C1 segment of cervical spinal cord (tissue), 14 donors: Measurements from ENCODE around the gene DAND5.

Experiments
- DNase-seq, 14 donors: peaks; one replicate each; lab custom pipeline; 2025; lab: John Stamatoyannopoulos, UW

The DAND5 gene

DNA sequence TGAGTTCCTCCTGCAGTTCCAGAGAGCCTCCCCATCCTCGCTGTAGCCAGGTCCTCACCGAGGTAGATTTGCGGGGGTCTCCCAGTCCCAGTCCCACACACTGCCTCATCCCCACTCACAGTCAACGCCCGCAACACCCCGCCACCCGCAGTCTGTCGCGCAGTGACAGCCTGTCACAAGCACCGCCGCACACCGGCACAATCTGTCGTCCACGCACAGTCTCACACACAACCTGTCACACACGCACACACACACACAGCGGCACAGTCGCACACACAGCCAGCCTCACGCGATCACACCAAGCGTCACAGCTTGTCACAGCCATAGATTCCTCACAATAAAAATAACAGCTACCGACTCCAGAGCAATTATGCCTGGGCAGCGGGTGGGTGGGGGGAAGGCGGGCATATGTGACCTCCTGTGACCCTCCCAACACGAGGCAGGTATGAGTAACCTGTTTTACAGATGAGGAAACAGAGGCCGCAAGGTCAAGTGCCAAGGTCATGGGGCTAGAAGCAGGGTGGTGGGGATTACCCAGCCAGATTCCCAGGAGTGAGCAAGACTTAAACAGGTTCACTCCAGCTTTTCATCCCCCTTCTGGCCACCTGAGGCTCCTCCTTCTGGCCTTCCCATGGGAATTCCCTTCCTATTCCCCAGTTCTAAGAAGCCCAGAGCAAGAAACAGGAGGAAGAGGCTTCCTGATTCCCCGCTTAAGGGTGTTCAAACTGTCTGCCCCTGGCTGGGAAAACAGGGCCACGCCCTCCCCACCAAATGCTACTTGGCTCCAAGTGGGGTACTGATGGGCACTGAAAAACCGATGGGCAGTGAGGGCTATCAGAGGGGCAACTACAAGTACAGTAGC lies 39.8 kb downstream of the DAND5 start:
- DNase-seq, result no peak

- no peak for DNase-seq
Observed at GRCh38 chr19:13010038-13010991, 40.9 kb downstream of the DAND5 start.

GRCh38 chr19:13010992-13011652 lies 41.7 kb downstream of the DAND5 start:
- DNase-seq, result peak in 1 of 14 donors; percentile 60

GRCh38 chr19:13011653-13012389 lies 42.4 kb downstream of the DAND5 start:
- DNase-seq, result no peak

DNA sequence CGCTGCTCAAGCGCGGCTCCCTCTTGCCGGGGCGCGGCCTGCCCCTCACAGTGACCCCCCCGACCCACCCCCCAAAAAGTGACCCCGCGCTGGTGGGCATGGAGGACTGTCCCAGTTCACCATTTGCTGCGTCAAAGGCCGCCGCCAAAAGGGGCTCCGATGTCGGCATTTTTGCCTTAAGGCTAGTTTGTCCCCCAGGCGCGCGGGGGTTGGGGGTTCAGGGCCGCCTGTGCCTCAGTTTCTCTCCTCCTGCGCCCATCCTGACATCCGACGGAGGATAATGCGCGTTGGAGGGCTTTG lies 43.0 kb downstream of the DAND5 start:
- DNase-seq, result no peak

- DNase-seq, result peak in 4 of 14 donors; percentile 31 to 74 (median 40)
Observed at GRCh38 chr19:13012690-13013608, 43.6 kb downstream of the DAND5 start.

- no peak for DNase-seq
Observed at GRCh38 chr19:13013649-13014048, 44.3 kb downstream of the DAND5 start.

GRCh38 chr19:13014101-13014920 lies 44.9 kb downstream of the DAND5 start:
- peak in 9 of 14 donors; percentile 24 to 86 (median 63) for DNase-seq

DNA sequence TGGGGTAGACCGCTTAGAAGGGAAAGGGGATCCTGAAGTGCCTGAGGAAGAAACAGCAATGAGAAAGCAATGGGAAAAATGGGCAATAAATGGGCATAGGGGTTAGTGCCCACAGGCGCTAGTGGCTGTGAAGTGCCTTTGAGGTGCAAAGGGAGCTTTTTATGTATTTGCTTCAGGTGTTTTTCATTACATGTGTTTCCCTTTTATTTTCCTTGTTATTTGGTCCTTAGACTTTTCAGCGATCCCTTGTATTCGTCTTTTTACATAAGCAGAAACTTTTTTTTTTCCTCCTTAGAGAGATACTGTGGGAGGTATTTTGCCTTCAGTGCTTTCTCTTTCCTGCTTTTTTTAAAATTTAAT lies 45.5 kb downstream of the DAND5 start:
- DNase-seq, result no peak

- no peak for DNase-seq
Observed at GRCh38 chr19:13015361-13016223, 46.2 kb downstream of the DAND5 start.

DNA sequence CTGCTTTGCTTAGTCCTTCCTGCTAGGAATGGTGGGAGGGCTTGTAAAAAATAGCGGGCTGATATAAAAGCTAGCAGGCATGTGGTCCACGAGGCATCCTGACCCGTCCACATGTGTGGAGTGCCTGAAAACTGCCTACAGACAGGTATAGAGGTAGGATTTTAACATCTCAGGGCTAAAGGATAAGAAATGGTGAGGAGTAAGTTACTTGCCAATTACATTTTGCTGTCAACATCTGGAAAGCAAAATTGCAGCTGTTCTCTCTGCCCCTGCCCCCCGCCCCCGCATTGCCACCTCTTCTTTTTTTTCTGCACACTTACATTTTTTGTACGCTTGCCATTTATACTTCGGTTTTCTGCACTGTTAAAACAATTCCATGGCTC lies 46.9 kb downstream of the DAND5 start:
- DNase-seq, result no peak

DNA sequence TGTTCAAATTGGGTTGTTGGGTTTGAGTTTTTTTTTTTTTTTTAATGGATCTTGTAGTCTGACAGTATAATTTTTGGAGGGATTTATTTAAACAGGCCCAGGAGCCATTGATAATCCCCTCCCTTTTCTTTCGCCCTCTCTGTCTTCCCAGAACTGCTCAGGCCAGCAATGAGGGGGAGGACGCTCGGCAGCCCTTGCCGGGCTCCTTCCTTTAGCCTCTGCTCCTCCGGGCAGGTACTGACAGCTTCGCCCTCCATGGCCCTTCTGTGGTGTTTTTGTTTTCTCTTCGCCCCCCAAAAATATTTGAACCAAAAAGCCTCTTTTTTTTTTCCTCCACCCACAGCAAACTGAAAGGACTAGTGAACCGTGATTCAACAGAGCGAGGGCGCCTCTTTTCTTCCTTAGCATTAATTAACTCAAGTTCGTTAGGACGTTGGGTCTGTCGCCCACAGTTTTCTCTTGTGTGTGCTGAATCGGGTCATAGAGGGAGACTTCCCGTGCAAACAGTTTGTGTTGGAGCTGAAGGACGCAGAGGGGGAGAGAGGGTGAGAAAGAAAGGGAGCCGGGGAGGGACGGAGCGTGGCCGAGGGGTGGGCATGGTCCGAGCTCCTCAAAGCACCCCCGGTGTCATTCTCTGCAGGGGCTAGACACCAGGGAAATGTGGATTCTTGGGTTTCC lies 47.4 kb downstream of the DAND5 start:
- peak in 2 of 14 donors; percentile 16 to 37 for DNase-seq

- DNase-seq, result peak in 4 of 14 donors; percentile 15 to 71 (median 67)
Observed at GRCh38 chr19:13017306-13018034, 48.1 kb downstream of the DAND5 start.

- peak in 9 of 14 donors; percentile 29 to 79 (median 54) for DNase-seq
Observed at GRCh38 chr19:13018035-13018914, 48.9 kb downstream of the DAND5 start.

- no peak for DNase-seq
Observed at GRCh38 chr19:13019332-13019731, 50.0 kb downstream of the DAND5 start.

GRCh38 chr19:13020002-13020414 lies 50.6 kb downstream of the DAND5 start:
- no peak for DNase-seq
